ENCODE results near the gene KIF26B.

KIF26B gene

GRCh38 chr1:245463392-245464165 lies 308.8 kb downstream of the KIF26B start:
- DNase-seq (ENCODE audit: low read depth in 2 of 2) = no peak

- no peak for DNase-seq (ENCODE audit: low read depth in 2 of 2)
These were observed 309.5 kb downstream of the KIF26B start for GRCh38 chr1:245464290-245464689.

GRCh38 chr1:245465666-245466065 lies 310.9 kb downstream of the KIF26B start:
- no peak for DNase-seq (ENCODE audit: low read depth in 2 of 2)

- DNase-seq (ENCODE audit: low read depth in 2 of 2) = no peak
These were observed 311.5 kb downstream of the KIF26B start for GRCh38 chr1:245466261-245466660.

- no peak for DNase-seq (ENCODE audit: low read depth in 2 of 2)
These were observed 313.0 kb downstream of the KIF26B start for GRCh38 chr1:245467804-245468203.

- DNase-seq (ENCODE audit: low read depth in 2 of 2) = no peak
These were observed 314.2 kb downstream of the KIF26B start for GRCh38 chr1:245469006-245469405.

- no peak for DNase-seq (ENCODE audit: low read depth in 2 of 2)
These were observed 314.9 kb downstream of the KIF26B start for GRCh38 chr1:245469734-245470133.

GRCh38 chr1:245475126-245475525 lies 320.3 kb downstream of the KIF26B start:
- DNase-seq (ENCODE audit: low read depth in 2 of 2) = no peak

GRCh38 chr1:245475961-245476516 lies 321.3 kb downstream of the KIF26B start:
- no peak for DNase-seq (ENCODE audit: low read depth in 2 of 2)

- no peak for DNase-seq (ENCODE audit: low read depth in 2 of 2)
These were observed 323.2 kb downstream of the KIF26B start for GRCh38 chr1:245477941-245478340.

- DNase-seq (ENCODE audit: low read depth in 2 of 2) = no peak
These were observed 325.8 kb downstream of the KIF26B start for GRCh38 chr1:245480393-245481120.

- DNase-seq (ENCODE audit: low read depth in 2 of 2) = no peak
These were observed 326.5 kb downstream of the KIF26B start for GRCh38 chr1:245481261-245481660.

- no peak for DNase-seq (ENCODE audit: low read depth in 2 of 2)
These were observed 328.5 kb downstream of the KIF26B start for GRCh38 chr1:245483247-245483646.

GRCh38 chr1:245484176-245484575 lies 329.4 kb downstream of the KIF26B start:
- DNase-seq (ENCODE audit: low read depth in 2 of 2) = no peak

GRCh38 chr1:245485996-245486395 lies 331.2 kb downstream of the KIF26B start:
- DNase-seq (ENCODE audit: low read depth in 2 of 2) = no peak

GRCh38 chr1:245486775-245487470 lies 332.1 kb downstream of the KIF26B start:
- DNase-seq (ENCODE audit: low read depth in 2 of 2) = no peak

GRCh38 chr1:245488346-245489129 lies 333.8 kb downstream of the KIF26B start:
- no peak for DNase-seq (ENCODE audit: low read depth in 2 of 2)

GRCh38 chr1:245489838-245490237 lies 335.1 kb downstream of the KIF26B start:
- no peak for DNase-seq (ENCODE audit: low read depth in 2 of 2)

GRCh38 chr1:245493029-245493428 lies 338.2 kb downstream of the KIF26B start:
- no peak for DNase-seq (ENCODE audit: low read depth in 2 of 2)

GRCh38 chr1:245495681-245496080 lies 340.9 kb downstream of the KIF26B start:
- no peak for DNase-seq (ENCODE audit: low read depth in 2 of 2)

GRCh38 chr1:245500546-245500945 lies 345.8 kb downstream of the KIF26B start:
- DNase-seq (ENCODE audit: low read depth in 2 of 2) = no peak
